Lung (tissue), 12 donors: ENCODE results near the gene FCMR. TPM values are rescaled to one million over a fixed set of nuclear protein-coding genes. Genes with fewer than 3 reads are reported as not detected.
A peak's percentile ranks its signal among the peaks of the same experiment; 100 is the strongest.

ENCODE experiments used
- ATAC-seq: fragments of 200-7000 bp; cut with Tn5 transposase; one replicate; pipeline ENCODE4 v1.9.1; 2020; ENCODE audit warnings: moderate number of reproducible peaks; ENCODE audit not compliant: insufficient read depth, low FRiP score
- DNase-seq, 3 donors: peaks; one replicate each; pipeline ENCODE4 v3.0.0-alpha.2; 2013 to 2017
- H3K27ac ChIP-seq, 2 donors: one replicate each; pipeline ENCODE4 v1.5.1; 2013; ENCODE audit warnings: mild to moderate bottlenecking in 2 of 2, moderate library complexity in 2 of 2, control low read depth in 1 of 2, inconsistent platforms in 1 of 2, low read depth in 1 of 2, low read length in 1 of 2
- H3K27me3 ChIP-seq, 3 donors: one replicate each; pipeline ENCODE4 v1.5.1; 2013; ENCODE audit warnings: low read length in 2 of 3; ENCODE audit not compliant: control insufficient read depth in 3 of 3, insufficient read depth in 3 of 3
- H3K36me3 ChIP-seq, 4 donors: one replicate each; pipeline ENCODE4 v1.5.1; 2013; ENCODE audit warnings: low read length in 4 of 4, mild to moderate bottlenecking in 1 of 4, moderate library complexity in 1 of 4; ENCODE audit not compliant: control insufficient read depth in 4 of 4, insufficient read depth in 4 of 4
- H3K4me1 ChIP-seq, 5 donors: one replicate each; pipeline ENCODE4 v1.5.1; 2013; ENCODE audit warnings: low read length in 5 of 5, mild to moderate bottlenecking in 2 of 5, moderate library complexity in 1 of 5; ENCODE audit not compliant: control insufficient read depth in 5 of 5, insufficient read depth in 5 of 5
- H3K4me3 ChIP-seq: one replicate; pipeline ENCODE4 v1.5.1; 2013; ENCODE audit warnings: mild to moderate bottlenecking, control low read depth, moderate library complexity
- H3K9ac ChIP-seq, 2 donors: one replicate each; pipeline ENCODE4 v1.5.1; 2013; ENCODE audit warnings: low read length in 2 of 2, control low read depth in 1 of 2; ENCODE audit not compliant: insufficient read depth in 1 of 2
- H3K9me3 ChIP-seq, 4 donors: one replicate each; pipeline ENCODE4 v1.5.1; 2013; ENCODE audit warnings: low read length in 3 of 4, mild to moderate bottlenecking in 1 of 4, moderate library complexity in 1 of 4; ENCODE audit not compliant: control insufficient read depth in 4 of 4, insufficient read depth in 3 of 4
- WGBS, 2 donors: extraction: QIAGEN DNeasy Blood & Tissue Kit; methylation state at CpG; one replicate each; pipeline ENCODE4 v1.1.7; 2013; 5-methylcytosine and 5-hydroxymethylcytosine counted together
- polyA plus RNA-seq, 2 donors: library from polyadenylated mRNA; stranded (reverse); fragments of 200-250 nt; gene quantifications; one replicate each; pipeline ENCODE4 v1.2.1, GENCODE V29; 2013
- total RNA-seq, 2 donors: library from RNA; depleted of rRNA in 1 of 2; stranded (reverse); fragments of >200 nt in 1 of 2; gene quantifications; one replicate each; pipeline ENCODE4 v1.2.1, GENCODE V29; 2014 to 2021
- TF ChIP-seq, protein P1 (sequence below): IDR thresholded peaks from 2 replicates; pipeline ENCODE4 v1.5.1; 2012; ENCODE audit warnings: mild to moderate bottlenecking; ENCODE audit errors: control extremely low read depth, extremely low read depth
- donor health status: control.
- donor health status: control.
- donor health status: Bipolar disorder and iron deficiency.
- donor health status: healthy.
- donor health status: DM: yes; HTN: yes; CAD: no.

Gene FCMR
- total and polyA plus RNA-seq, 4 donors: 3.6 to 13.3 (median 9.5) TPM

DNA sequence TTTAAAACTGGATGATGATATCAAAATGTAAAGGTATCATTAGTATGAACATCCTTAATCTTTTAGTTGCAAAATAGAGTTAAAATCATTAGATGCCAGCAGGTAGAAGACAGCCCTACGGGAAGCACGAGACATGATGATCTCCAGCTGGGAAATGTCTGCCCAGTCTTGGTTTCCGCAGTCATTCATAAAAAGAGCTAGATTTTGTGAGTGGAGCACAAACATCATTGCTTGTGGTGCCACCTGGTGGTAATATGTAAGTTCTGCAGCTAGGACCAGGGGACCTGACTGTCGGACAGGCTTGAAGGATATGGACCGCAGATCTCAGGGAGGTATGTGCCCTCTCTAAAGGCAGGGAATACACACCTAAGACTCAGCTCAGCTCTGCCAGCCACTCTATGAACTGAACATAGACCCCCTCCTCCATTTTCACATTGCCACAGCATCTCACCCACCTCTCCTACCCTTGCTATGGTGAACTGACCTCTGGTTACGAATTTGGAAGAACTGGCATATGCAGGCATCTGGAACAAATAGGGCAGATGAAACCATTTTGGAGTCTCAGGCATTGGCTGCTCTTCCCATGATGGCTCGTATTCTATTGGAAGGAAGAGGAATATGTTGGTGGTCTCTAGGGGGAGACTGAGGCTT, 9.2 kb downstream of the FCMR start:
- Histone ChIP-seq H3K27ac (no peak overlapping the region), H3K36me3 (no peaks in the 10 kb centered on the region), H3K9ac (no peak overlapping the region), H3K4me3 (no peak overlapping the region), H3K9me3 (no peaks in the 10 kb centered on the region), H3K27me3 (peaks cover 0 to 23% (median 11%) of the 10 kb centered on the region in 3 donors), H3K4me1 (peaks cover 0 to 6% (median 4%) of the 10 kb centered on the region in 5 donors)
- WGBS, 2 donors: 25 to 32% methylated on average over 7 of the region's 7 CpGs
- peak; percentile 73 to 87 (median 84) for DNase-seq
- no peak for ATAC-seq
- TF ChIP-seq, protein P1, sequence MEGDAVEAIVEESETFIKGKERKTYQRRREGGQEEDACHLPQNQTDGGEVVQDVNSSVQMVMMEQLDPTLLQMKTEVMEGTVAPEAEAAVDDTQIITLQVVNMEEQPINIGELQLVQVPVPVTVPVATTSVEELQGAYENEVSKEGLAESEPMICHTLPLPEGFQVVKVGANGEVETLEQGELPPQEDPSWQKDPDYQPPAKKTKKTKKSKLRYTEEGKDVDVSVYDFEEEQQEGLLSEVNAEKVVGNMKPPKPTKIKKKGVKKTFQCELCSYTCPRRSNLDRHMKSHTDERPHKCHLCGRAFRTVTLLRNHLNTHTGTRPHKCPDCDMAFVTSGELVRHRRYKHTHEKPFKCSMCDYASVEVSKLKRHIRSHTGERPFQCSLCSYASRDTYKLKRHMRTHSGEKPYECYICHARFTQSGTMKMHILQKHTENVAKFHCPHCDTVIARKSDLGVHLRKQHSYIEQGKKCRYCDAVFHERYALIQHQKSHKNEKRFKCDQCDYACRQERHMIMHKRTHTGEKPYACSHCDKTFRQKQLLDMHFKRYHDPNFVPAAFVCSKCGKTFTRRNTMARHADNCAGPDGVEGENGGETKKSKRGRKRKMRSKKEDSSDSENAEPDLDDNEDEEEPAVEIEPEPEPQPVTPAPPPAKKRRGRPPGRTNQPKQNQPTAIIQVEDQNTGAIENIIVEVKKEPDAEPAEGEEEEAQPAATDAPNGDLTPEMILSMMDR: peak; percentile 92

DNA sequence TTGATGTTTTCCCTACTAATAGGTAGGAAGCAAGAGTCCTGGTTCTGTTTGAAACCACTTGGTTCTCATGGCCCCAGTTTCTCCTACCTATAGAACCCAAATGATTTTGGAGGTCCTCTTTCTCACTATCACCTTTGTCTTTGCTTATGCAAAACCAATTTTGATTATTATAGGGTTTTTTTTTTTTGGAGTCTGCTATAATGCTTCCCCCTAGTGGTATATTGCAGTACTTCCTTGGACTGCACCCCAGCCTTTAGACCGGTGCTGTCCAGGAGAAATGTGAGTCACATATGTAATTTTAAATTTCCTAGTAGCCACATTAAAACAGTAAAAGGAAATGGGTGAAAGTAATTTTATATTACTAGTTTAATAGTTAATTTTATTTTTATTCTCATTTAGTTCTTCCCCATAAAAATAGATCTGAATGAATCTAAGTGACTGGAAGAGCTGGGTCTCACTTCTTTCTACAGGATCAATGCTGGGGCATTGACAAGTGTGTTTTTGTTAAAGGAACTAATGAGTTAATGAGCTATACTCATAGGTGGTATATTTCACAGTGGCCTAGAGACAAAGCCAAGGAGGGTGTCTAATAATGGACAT, 10.6 kb downstream of the FCMR start:
- DNase-seq (peak in 2 of 3 donors; percentile 58 to 66), ATAC-seq (no peak)
- TF ChIP-seq, protein P1: peak; percentile 56
- H3K9ac ChIP-seq: no peak overlapping the region
- H3K36me3 ChIP-seq: no peaks in the 10 kb centered on the region
- no peak overlapping the region for H3K4me3 ChIP-seq
- H3K9me3 ChIP-seq: no peaks in the 10 kb centered on the region
- whole genome bisulfite sequencing, 2 donors: 0% methylated on average over 1 of the region's 1 CpG
- H3K4me1 ChIP-seq: peaks cover 0 to 9% (median 4%) of the 10 kb centered on the region in 5 donors
- H3K27me3 ChIP-seq: peaks cover 0 to 23% (median 11%) of the 10 kb centered on the region in 3 donors
- no peak overlapping the region for H3K27ac ChIP-seq

DNA sequence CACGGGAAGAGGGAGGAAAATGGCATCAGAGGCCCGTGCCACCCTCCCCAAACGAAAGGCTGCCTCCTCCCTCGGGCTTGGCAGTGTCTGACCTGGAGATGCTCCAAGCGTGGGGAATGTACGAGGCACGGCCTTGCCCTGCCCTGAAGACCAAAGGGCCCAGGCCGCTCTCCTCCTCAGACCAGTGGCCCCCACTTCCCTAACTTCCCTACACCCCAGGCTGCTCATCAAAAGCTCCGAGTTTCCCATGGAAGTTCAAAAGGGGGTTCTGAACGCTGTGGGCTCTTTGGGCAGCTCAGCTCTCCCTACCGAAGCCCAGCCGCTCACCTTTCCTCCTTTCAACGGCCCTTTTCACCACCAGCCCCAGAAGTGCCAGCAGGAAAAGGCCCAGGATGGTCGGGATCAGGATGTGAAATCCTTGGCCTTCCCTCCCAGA, 11.8 kb downstream of the FCMR start:
- no peaks in the 10 kb centered on the region for H3K36me3 ChIP-seq
- H3K27ac ChIP-seq: peak overlapping the region in 1 of 2 donors; percentile 57
- ATAC-seq: peak; percentile 5
- no peaks in the 10 kb centered on the region for H3K9me3 ChIP-seq
- H3K9ac ChIP-seq: no peak overlapping the region
- H3K4me1 ChIP-seq: peaks cover 0 to 9% (median 4%) of the 10 kb centered on the region in 5 donors
- peak overlapping the region; percentile 27 for H3K4me3 ChIP-seq
- TF ChIP-seq, protein P1: no peak
- 25 to 32% methylated on average over 14 of the region's 14 CpGs for WGBS, 2 donors
- no peak for DNase-seq
- H3K27me3 ChIP-seq: peaks cover 0 to 23% (median 11%) of the 10 kb centered on the region in 3 donors
